ENCODE measurements around the gene C19orf33.
A peak's percentile ranks its signal among the peaks of the same experiment; 100 is the strongest.

C19orf33 gene

GRCh38 chr19:38346837-38347236 lies 42.8 kb downstream of the C19orf33 start:
- DNase-seq, result no peak

DNA sequence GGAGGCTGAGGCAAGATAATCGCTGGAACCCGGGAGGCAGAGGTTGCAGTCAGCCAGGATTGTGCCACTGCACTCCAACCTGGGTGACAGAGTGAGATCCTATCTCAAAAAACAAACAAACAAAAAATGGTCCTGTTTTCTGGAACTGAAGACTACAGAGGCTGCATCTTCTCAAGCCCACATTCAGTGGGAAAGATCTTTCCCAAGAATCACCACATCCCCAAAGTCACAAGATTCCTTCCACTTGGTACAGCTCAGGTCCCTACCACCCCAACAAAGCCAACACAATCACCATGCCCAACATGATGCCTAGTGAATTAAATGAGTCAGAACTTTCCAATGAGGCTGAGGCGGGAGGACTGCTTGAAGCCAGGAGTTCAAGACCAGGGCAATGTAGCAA lies 46.8 kb downstream of the C19orf33 start:
- no peak for DNase-seq

DNA sequence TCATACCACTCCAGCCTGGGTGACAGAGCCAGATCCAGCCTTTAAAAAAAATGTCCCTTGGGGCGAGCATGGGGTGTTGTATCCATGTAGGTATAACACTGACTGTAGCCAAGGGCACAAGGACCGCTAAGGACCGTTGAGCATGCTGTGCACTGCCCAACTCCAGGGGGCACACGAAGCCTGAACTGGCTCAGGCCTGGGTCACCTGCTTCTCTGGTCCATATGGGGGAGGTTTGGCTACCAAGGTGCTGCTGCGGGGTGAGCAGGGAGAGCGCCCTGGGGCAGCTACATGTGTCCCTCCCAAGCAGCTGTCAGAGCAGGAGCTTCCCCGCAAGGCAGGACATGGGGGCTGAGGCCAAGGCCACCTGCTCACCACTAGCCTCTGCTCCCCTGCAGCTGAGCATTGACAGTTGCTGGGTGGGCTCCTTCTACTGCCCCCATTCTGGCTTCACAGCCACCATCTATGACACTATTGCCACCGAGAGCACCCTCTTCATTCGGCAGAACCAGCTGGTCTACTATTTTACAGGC lies 47.9 kb downstream of the C19orf33 start:
- no peak for DNase-seq

- DNase-seq, result peak in 1 of 2 experiments; percentile 69
These were observed 48.6 kb downstream of the C19orf33 start for GRCh38 chr19:38352611-38353010.

All from NCI-H446 (cell line).